Measurements from ENCODE around the gene RSL24D1.
"Not testable (repeated sequence)": the region's sequence is repeated elsewhere in the genome, so short reads cannot be mapped to it uniquely, and the experiment has no call there.

The RSL24D1 gene

GRCh38 chr15:55183679-55184078 is 13.1 kb downstream of the RSL24D1 start:
- DNase-seq (ENCODE audit: low read depth, low spot score) = no peak

GRCh38 chr15:55179141-55179540 is 17.6 kb downstream of the RSL24D1 start:
- peaks cover 35% of the 10 kb centered on the region for H3K36me3 ChIP-seq (ENCODE audit: insufficient read depth, insufficient read length, low read length)
- no peak for TF ChIP-seq SUZ12 (IDR thresholded peaks at IDR 0.05; ENCODE audit: extremely low read depth, insufficient read depth, insufficient read length)
- TF ChIP-seq YY1 (IDR thresholded peaks at IDR 0.05; ENCODE audit: insufficient read depth, insufficient read length) = no peak
- no peak for TF ChIP-seq ZNF274 (IDR thresholded peaks at IDR 0.05; ENCODE audit: low read depth, low read length)

More at GRCh38 chr15:55183679-55184078, 13.1 kb downstream of the RSL24D1 start:
- H3K9me3 ChIP-seq (ENCODE audit: insufficient read depth, low read length) = no peaks in the 10 kb centered on the region
- H3K27me3 ChIP-seq (ENCODE audit: insufficient read depth, insufficient read length) = no peaks in the 10 kb centered on the region
- peaks cover 56% of the 10 kb centered on the region for H3K36me3 ChIP-seq (ENCODE audit: insufficient read depth, insufficient read length, low read length)
- TF ChIP-seq YY1 (IDR thresholded peaks at IDR 0.05; ENCODE audit: insufficient read depth, insufficient read length) = no peak
- no peaks in the 10 kb centered on the region for H3K4me1 ChIP-seq (ENCODE audit: insufficient read depth, insufficient read length)
- no peak overlapping the region for H3K4me3 ChIP-seq (ENCODE audit: insufficient read length, low read depth)
- no peak overlapping the region for H3K9ac ChIP-seq (ENCODE audit: insufficient read length, low read depth)

GRCh38 chr15:55170361-55170760 is 26.4 kb downstream of the RSL24D1 start:
- Histone ChIP-seq H3K9ac (ENCODE audit: insufficient read length, low read depth) (no peak overlapping the region), H3K9me3 (ENCODE audit: insufficient read depth, low read length) (no peaks in the 10 kb centered on the region), H3K36me3 (ENCODE audit: insufficient read depth, insufficient read length, low read length) (no peaks in the 10 kb centered on the region), H3K4me1 (ENCODE audit: insufficient read depth, insufficient read length) (no peaks in the 10 kb centered on the region), H3K4me3 (ENCODE audit: insufficient read length, low read depth) (no peak overlapping the region), H3K27me3 (ENCODE audit: insufficient read depth, insufficient read length) (no peaks in the 10 kb centered on the region)
- TF ChIP-seq ZNF274 (IDR thresholded peaks at IDR 0.05; ENCODE audit: low read depth, low read length) = no peak
- DNase-seq (ENCODE audit: low read depth, low spot score) = no peak

More at GRCh38 chr15:55179141-55179540, 17.6 kb downstream of the RSL24D1 start:
- H3K27me3 ChIP-seq (ENCODE audit: insufficient read depth, insufficient read length) = no peaks in the 10 kb centered on the region
- no peak overlapping the region for H3K4me3 ChIP-seq (ENCODE audit: insufficient read length, low read depth)
- H3K9me3 ChIP-seq (ENCODE audit: insufficient read depth, low read length) = no peaks in the 10 kb centered on the region
- DNase-seq (ENCODE audit: low read depth, low spot score) = no peak
- H3K4me1 ChIP-seq (ENCODE audit: insufficient read depth, insufficient read length) = no peaks in the 10 kb centered on the region
- no peak overlapping the region for H3K9ac ChIP-seq (ENCODE audit: insufficient read length, low read depth)

- no peak overlapping the region for H3K9ac ChIP-seq (ENCODE audit: insufficient read length, low read depth)
- peak; percentile 74 for DNase-seq (ENCODE audit: low read depth, low spot score)
- no peak for TF ChIP-seq SUZ12 (IDR thresholded peaks at IDR 0.05; ENCODE audit: extremely low read depth, insufficient read depth, insufficient read length)
- TF ChIP-seq YY1 (IDR thresholded peaks at IDR 0.05; ENCODE audit: insufficient read depth, insufficient read length) = no peak
- no peak for TF ChIP-seq ZNF274 (IDR thresholded peaks at IDR 0.05; ENCODE audit: low read depth, low read length)
- no peaks in the 10 kb centered on the region for H3K9me3 ChIP-seq (ENCODE audit: insufficient read depth, low read length)
- H3K36me3 ChIP-seq (ENCODE audit: insufficient read depth, insufficient read length, low read length) = no peaks in the 10 kb centered on the region
- no peaks in the 10 kb centered on the region for H3K27me3 ChIP-seq (ENCODE audit: insufficient read depth, insufficient read length)
- H3K4me1 ChIP-seq (ENCODE audit: insufficient read depth, insufficient read length) = no peaks in the 10 kb centered on the region
- H3K4me3 ChIP-seq (ENCODE audit: insufficient read length, low read depth) = no peak overlapping the region
These were observed 28.3 kb downstream of the RSL24D1 start for GRCh38 chr15:55168350-55168974.

GRCh38 chr15:55164284-55164683 is 32.5 kb downstream of the RSL24D1 start:
- TF ChIP-seq SUZ12 (IDR thresholded peaks at IDR 0.05; ENCODE audit: extremely low read depth, insufficient read depth, insufficient read length) (no peak), ZNF274 (IDR thresholded peaks at IDR 0.05; ENCODE audit: low read depth, low read length) (no peak), YY1 (IDR thresholded peaks at IDR 0.05; ENCODE audit: insufficient read depth, insufficient read length) (no peak)
- no peaks in the 10 kb centered on the region for H3K4me1 ChIP-seq (ENCODE audit: insufficient read depth, insufficient read length)
- no peaks in the 10 kb centered on the region for H3K36me3 ChIP-seq (ENCODE audit: insufficient read depth, insufficient read length, low read length)
- H3K9me3 ChIP-seq (ENCODE audit: insufficient read depth, low read length) = no peaks in the 10 kb centered on the region
- H3K4me3 ChIP-seq (ENCODE audit: insufficient read length, low read depth) = no peak overlapping the region
- DNase-seq (ENCODE audit: low read depth, low spot score) = no peak
- H3K9ac ChIP-seq (ENCODE audit: insufficient read length, low read depth) = no peak overlapping the region
- H3K27me3 ChIP-seq (ENCODE audit: insufficient read depth, insufficient read length) = no peaks in the 10 kb centered on the region

GRCh38 chr15:55151631-55152030 is 45.1 kb downstream of the RSL24D1 start:
- Histone ChIP-seq H3K4me3 (ENCODE audit: insufficient read length, low read depth) (no peak overlapping the region), H3K4me1 (ENCODE audit: insufficient read depth, insufficient read length) (no peaks in the 10 kb centered on the region), H3K36me3 (ENCODE audit: insufficient read depth, insufficient read length, low read length) (no peaks in the 10 kb centered on the region), H3K9me3 (ENCODE audit: insufficient read depth, low read length) (no peaks in the 10 kb centered on the region), H3K9ac (ENCODE audit: insufficient read length, low read depth) (no peak overlapping the region), H3K27me3 (ENCODE audit: insufficient read depth, insufficient read length) (no peaks in the 10 kb centered on the region)
- TF ChIP-seq SUZ12 (IDR thresholded peaks at IDR 0.05; ENCODE audit: extremely low read depth, insufficient read depth, insufficient read length) = no peak
- no peak for TF ChIP-seq ZNF274 (IDR thresholded peaks at IDR 0.05; ENCODE audit: low read depth, low read length)
- no peak for TF ChIP-seq YY1 (IDR thresholded peaks at IDR 0.05; ENCODE audit: insufficient read depth, insufficient read length)
- DNase-seq (ENCODE audit: low read depth, low spot score) = no peak

- not testable (repeated sequence) for H3K9ac ChIP-seq (ENCODE audit: insufficient read length, low read depth); H3K36me3 ChIP-seq (ENCODE audit: insufficient read depth, insufficient read length, low read length); H3K4me3 ChIP-seq (ENCODE audit: insufficient read length, low read depth); DNase-seq (ENCODE audit: low read depth, low spot score); H3K27me3 ChIP-seq (ENCODE audit: insufficient read depth, insufficient read length); H3K4me1 ChIP-seq (ENCODE audit: insufficient read depth, insufficient read length)
- H3K9me3 ChIP-seq (ENCODE audit: insufficient read depth, low read length) = peaks cover 11% of the 10 kb centered on the region; the same call in 1 of the 2 replicates
These were observed 53.6 kb downstream of the RSL24D1 start for GRCh38 chr15:55143132-55143531.

- DNase-seq (ENCODE audit: low read depth, low spot score) = no peak
- Histone ChIP-seq H3K27me3 (ENCODE audit: insufficient read depth, insufficient read length) (no peaks in the 10 kb centered on the region), H3K4me3 (ENCODE audit: insufficient read length, low read depth) (no peak overlapping the region), H3K9ac (ENCODE audit: insufficient read length, low read depth) (no peak overlapping the region), H3K4me1 (ENCODE audit: insufficient read depth, insufficient read length) (no peaks in the 10 kb centered on the region), H3K9me3 (ENCODE audit: insufficient read depth, low read length) (no peaks in the 10 kb centered on the region), H3K36me3 (ENCODE audit: insufficient read depth, insufficient read length, low read length) (no peaks in the 10 kb centered on the region)
- TF ChIP-seq YY1 (IDR thresholded peaks at IDR 0.05; ENCODE audit: insufficient read depth, insufficient read length) = no peak
- TF ChIP-seq SUZ12 (IDR thresholded peaks at IDR 0.05; ENCODE audit: extremely low read depth, insufficient read depth, insufficient read length) = no peak
- TF ChIP-seq ZNF274 (IDR thresholded peaks at IDR 0.05; ENCODE audit: low read depth, low read length) = no peak
These were observed 62.8 kb downstream of the RSL24D1 start for GRCh38 chr15:55133972-55134371.

All from NT2/D1 (cell line).